Endothelial cell of umbilical vein (primary cell): ENCODE data around the gene GAN. TPM values are rescaled to one million over a fixed set of nuclear protein-coding genes. Genes with fewer than 3 reads are reported as not detected.
A peak's percentile ranks its signal among the peaks of the same experiment; 100 is the strongest.

Source experiments
- BruUV-seq: library from RNA; stranded (reverse); fragments of 400-500 nt; replicated peaks from 2 replicates; lab custom pipeline; 2021; lab: Mats Ljungman, UMichigan
- CTCF ChIA-PET: fragments of 300-600, 350-600 bp; sonication (Branson Sonifier 250); formaldehyde crosslinking; loops from one replicate; lab custom pipeline; 2021; ENCODE audit warnings: antibody characterized with exemption, inconsistent platforms; lab: Charles Lee
- POLR2A ChIA-PET: fragments of 300-600, 350-600 bp; sonication (Branson Sonifier 250); formaldehyde crosslinking; loops from one replicate; lab custom pipeline; 2021; ENCODE audit warnings: antibody characterized with exemption, inconsistent platforms; lab: Charles Lee
- DNase-seq: peaks from one replicate; pipeline ENCODE4 v3.0.0-alpha.2; 2011; ENCODE audit warnings: low read depth, low spot score
- FAIRE-seq: peaks from 2 replicates; lab custom pipeline; 2011; peaks lifted over from hg19 to GRCh38; lab: Jason Lieb, UNC
- H2AFZ ChIP-seq: 2 replicates; pipeline ENCODE4 v1.6.0; 2012; ENCODE audit warnings: low read depth, low read length, control low read depth, inconsistent platforms
- H3K27ac ChIP-seq: 2 replicates; pipeline ENCODE4 v1.5.1; 2011; ENCODE audit warnings: low read depth, mild to moderate bottlenecking, control low read depth, low read length, moderate library complexity; ENCODE audit not compliant: insufficient read depth
- H3K27me3 ChIP-seq, 2 experiments: 2 replicates each; pipeline versions ENCODE4 v1.6.0 to v1.6.1; 2011; ENCODE audit warnings: low read length in 2 of 2, mixed read lengths in 1 of 2; ENCODE audit not compliant: control insufficient read depth in 2 of 2, insufficient read depth in 2 of 2
- H3K36me3 ChIP-seq, 2 experiments: 2 replicates in 1 of 2; 3 replicates in 1 of 2; pipeline ENCODE4 v1.5.1; 2011; ENCODE audit warnings: low read length in 2 of 2, mild to moderate bottlenecking in 1 of 2, moderate library complexity in 1 of 2; ENCODE audit not compliant: control insufficient read depth in 2 of 2, insufficient read depth in 2 of 2; ENCODE audit errors: extremely low read depth in 1 of 2
- H3K4me1 ChIP-seq: 3 replicates; pipeline ENCODE4 v1.5.1; 2011; ENCODE audit warnings: mild to moderate bottlenecking, low read length; ENCODE audit not compliant: control insufficient read depth, insufficient read depth; ENCODE audit errors: extremely low read depth
- H3K4me2 ChIP-seq: 2 replicates; pipeline ENCODE4 v1.6.1; 2011; ENCODE audit warnings: low read length, control low read depth, mixed read lengths; ENCODE audit not compliant: insufficient read depth
- H3K4me3 ChIP-seq, 3 experiments: fragments of 200-600 bp in 1 of 3; sonication (generic), shearing (Covaris generic) in 1 of 3; replicated peaks in 1 of 3; 2 replicates each; pipeline ENCODE4 v1.5.1; 2011 to 2016; ENCODE audit warnings: control low read depth in 3 of 3, low read length in 3 of 3, mild to moderate bottlenecking in 2 of 3, inconsistent platforms in 1 of 3, low read depth in 1 of 3, moderate library complexity in 1 of 3; ENCODE audit not compliant: insufficient read depth in 1 of 3
- H3K79me2 ChIP-seq: 2 replicates; pipeline ENCODE4 v1.6.0; 2012; ENCODE audit warnings: low read length, inconsistent platforms; ENCODE audit not compliant: control insufficient read depth, insufficient read depth
- H3K9ac ChIP-seq: replicated peaks from 2 replicates; pipeline ENCODE3; 2011; ENCODE audit warnings: low read length, control low read depth; ENCODE audit not compliant: insufficient read depth; ENCODE audit errors: extremely low read depth
- H3K9me1 ChIP-seq: replicated peaks from 3 replicates; pipeline ENCODE4 v1.6.0; 2011; ENCODE audit warnings: mild to moderate bottlenecking, low read length; ENCODE audit not compliant: control insufficient read depth, insufficient read depth; ENCODE audit errors: extremely low read depth
- H3K9me3 ChIP-seq: replicated peaks from 2 replicates; pipeline ENCODE4 v1.5.1; 2012; ENCODE audit warnings: low read length, inconsistent platforms; ENCODE audit not compliant: control insufficient read depth, insufficient read depth
- H4K20me1 ChIP-seq: replicated peaks from 2 replicates; pipeline ENCODE3; 2011; ENCODE audit warnings: mild to moderate bottlenecking, low read length; ENCODE audit not compliant: control insufficient read depth, insufficient read depth; ENCODE audit errors: extremely low read depth
- FOS ChIP-seq: IDR thresholded peaks from 2 replicates; pipeline ENCODE4 v1.6.1; 2011; ENCODE audit warnings: mild to moderate bottlenecking, low read length, moderate library complexity, borderline replicate concordance; ENCODE audit not compliant: insufficient read depth
- GATA2 ChIP-seq: IDR thresholded peaks from 2 replicates; pipeline ENCODE4 v1.7.0; 2011; ENCODE audit warnings: low read depth, mild to moderate bottlenecking, moderate library complexity, mixed read lengths, low read length; ENCODE audit not compliant: insufficient read length, insufficient read depth
- POLR2A ChIP-seq: IDR thresholded peaks from 2 replicates; pipeline ENCODE4 v1.6.1; 2012; ENCODE audit warnings: low read depth, mild to moderate bottlenecking, control low read depth, low read length
- dilution Hi-C: fragments of 300-500 bp; cut with MboI; formaldehyde crosslinking; loops from one replicate; pipeline ENCODE4 v1.15.0; 2019; ENCODE audit warnings: low sequenced_read_pairs; ENCODE audit not compliant: extremely low pct_ligation_motif_present
- intact Hi-C: fragments of 100-400 bp; cut with micrococcal nuclease; formaldehyde crosslinking; loops from one replicate; pipeline ENCODE4 v1.10.0; 2022
- polyA plus RNA-seq, 4 experiments: library from polyadenylated mRNA; depleted of rRNA in 3 of 4; stranded (reverse) in 3 of 4; unstranded in 1 of 4; fragments of >200 nt; gene quantifications; 2 replicates each; pipeline versions ENCODE4 v1.2.1 to v1.2.3, GENCODE V29; 2011 to 2012; ENCODE audit warnings: missing spikeins in 1 of 4
- total RNA-seq: library from RNA; stranded (reverse); gene quantifications from 2 replicates; pipeline ENCODE4 v1.2.3, GENCODE V29; 2021
- TF ChIP-seq, protein P1 (sequence below): IDR thresholded peaks from 2 replicates; pipeline ENCODE4 v1.6.1; 2011; ENCODE audit not compliant: insufficient read depth, insufficient read length

The GAN gene
- total and polyA plus RNA-seq, 2 donors (not counting 3 experiments of a cell fraction or from before 2014, with no cell fraction given): 1.8 to 11.1 TPM

DNA sequence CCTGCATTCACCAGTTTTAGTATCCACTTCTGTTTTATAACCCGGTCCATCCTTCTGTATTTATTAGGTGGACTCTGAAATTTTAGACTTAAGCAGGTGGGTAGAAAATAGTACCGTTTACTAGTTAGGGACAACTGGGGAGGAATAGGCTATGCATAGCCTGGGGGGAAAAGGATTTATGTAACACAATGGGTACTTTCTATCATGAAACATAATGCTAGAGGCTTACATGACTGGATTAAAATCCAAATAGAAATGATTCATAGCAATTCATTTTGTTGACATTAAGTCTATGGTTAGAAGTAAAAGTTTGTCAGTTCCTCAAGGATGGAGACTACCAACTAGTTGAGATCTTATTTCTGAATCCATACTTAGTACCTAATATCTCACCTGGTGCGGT is 18.6 kb downstream of the GAN start:
- Histone ChIP-seq H2AFZ (no peak overlapping the region), H4K20me1 (peaks cover 4% of the 10 kb centered on the region), H3K27me3 (no peaks in the 10 kb centered on the region), H3K4me3 (no peak overlapping the region), H3K79me2 (peaks cover 18% of the 10 kb centered on the region), H3K4me2 (no peak overlapping the region), H3K36me3 (no peaks in the 10 kb centered on the region), H3K27ac (no peak overlapping the region), H3K9me1 (no peaks in the 10 kb centered on the region), H3K9me3 (no peaks in the 10 kb centered on the region), H3K9ac (no peak overlapping the region), H3K4me1 (no peaks in the 10 kb centered on the region)
- FAIRE-seq: no peak
- intact Hi-C loops (no loop called here), dilution Hi-C loops (no loop called here)
- TF ChIP-seq, protein P1, sequence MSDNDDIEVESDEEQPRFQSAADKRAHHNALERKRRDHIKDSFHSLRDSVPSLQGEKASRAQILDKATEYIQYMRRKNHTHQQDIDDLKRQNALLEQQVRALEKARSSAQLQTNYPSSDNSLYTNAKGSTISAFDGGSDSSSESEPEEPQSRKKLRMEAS: no peak
- TF ChIP-seq GATA2: no peak
- DNase-seq: no peak
- ChIA-PET CTCF (no interaction called here), POLR2A (no interaction called here)
- no TSS peak for BruUV-seq

DNA sequence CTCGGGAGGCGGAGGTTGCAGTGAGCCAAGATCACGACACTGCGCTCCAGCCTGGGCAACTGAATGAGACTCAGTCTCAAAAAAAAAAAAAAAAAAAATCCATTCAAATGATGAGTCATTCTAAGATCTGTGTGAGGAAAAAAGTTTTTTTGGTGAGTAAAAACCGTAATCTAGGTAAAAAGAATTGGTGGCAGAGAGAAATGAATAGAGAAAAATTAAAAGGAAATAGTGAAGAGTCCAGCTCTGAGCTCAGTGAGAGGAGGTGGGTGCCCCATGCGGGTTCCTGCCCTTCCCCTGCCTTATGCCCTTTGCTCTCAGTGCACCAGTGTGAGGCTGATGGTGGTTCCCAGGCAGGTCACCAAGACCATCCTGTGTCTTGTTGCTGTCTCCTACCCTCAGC is 20.9 kb downstream of the GAN start:
- CTCF ChIA-PET: no interaction called here
- Histone ChIP-seq H3K4me3 (no peak overlapping the region), H3K9me3 (no peaks in the 10 kb centered on the region), H2AFZ (no peak overlapping the region), H3K27me3 (no peaks in the 10 kb centered on the region), H3K9ac (no peak overlapping the region), H3K79me2 (peaks cover 7% of the 10 kb centered on the region), H4K20me1 (no peaks in the 10 kb centered on the region), H3K27ac (no peak overlapping the region), H3K4me2 (no peak overlapping the region), H3K36me3 (no peaks in the 10 kb centered on the region), H3K4me1 (peaks cover 4% of the 10 kb centered on the region), H3K9me1 (no peaks in the 10 kb centered on the region)
- FAIRE-seq (no peak), DNase-seq (no peak)
- POLR2A ChIA-PET: no interaction called here
- intact Hi-C loops (no loop called here), dilution Hi-C loops (no loop called here)
- TF ChIP-seq FOS (peak; percentile 33), GATA2 (no peak), POLR2A (no peak)
- no TSS peak for BruUV-seq
